Neural progenitor cell (in vitro differentiated cells): ENCODE measurements around the gene FHAD1.

Experiments
- EZH2phosphoT487 ChIP-seq: fragments of 200-600 bp; sonication (generic); IDR thresholded peaks from 2 replicates; pipeline ENCODE4 v1.6.1; 2017; ENCODE audit warnings: antibody characterized with exemption
- TF ChIP-seq, protein P1 (sequence below): fragments of 200-600 bp; sonication (generic); IDR thresholded peaks from 2 replicates; pipeline ENCODE4 v1.5.1; 2017; ENCODE audit warnings: antibody characterized with exemption, mild to moderate bottlenecking

DNA sequence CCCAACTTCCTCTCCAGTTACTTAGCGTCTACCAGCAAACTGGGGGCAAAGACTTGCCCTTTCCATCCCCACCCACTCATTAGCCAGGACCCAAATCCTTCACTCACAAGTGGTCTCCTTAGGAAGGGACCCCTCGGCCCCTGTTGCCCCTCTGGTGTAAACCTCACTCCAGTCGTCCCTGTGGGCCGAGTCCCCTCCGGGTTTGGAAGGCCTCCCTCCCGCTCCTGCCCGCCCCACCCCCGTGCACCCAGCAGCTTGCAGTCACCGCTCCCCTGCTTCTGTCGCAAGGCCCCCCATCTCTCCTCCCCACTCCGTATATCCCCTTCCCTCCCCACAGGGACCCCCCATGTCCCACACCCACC is 163.8 kb downstream of the FHAD1 start:
- TF ChIP-seq, protein P1, sequence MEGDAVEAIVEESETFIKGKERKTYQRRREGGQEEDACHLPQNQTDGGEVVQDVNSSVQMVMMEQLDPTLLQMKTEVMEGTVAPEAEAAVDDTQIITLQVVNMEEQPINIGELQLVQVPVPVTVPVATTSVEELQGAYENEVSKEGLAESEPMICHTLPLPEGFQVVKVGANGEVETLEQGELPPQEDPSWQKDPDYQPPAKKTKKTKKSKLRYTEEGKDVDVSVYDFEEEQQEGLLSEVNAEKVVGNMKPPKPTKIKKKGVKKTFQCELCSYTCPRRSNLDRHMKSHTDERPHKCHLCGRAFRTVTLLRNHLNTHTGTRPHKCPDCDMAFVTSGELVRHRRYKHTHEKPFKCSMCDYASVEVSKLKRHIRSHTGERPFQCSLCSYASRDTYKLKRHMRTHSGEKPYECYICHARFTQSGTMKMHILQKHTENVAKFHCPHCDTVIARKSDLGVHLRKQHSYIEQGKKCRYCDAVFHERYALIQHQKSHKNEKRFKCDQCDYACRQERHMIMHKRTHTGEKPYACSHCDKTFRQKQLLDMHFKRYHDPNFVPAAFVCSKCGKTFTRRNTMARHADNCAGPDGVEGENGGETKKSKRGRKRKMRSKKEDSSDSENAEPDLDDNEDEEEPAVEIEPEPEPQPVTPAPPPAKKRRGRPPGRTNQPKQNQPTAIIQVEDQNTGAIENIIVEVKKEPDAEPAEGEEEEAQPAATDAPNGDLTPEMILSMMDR, result no peak
- TF ChIP-seq EZH2phosphoT487, result no peak
